Amniotic epithelial cell (primary cell): ENCODE results near the gene SLC25A25.
A peak's percentile ranks its signal among the peaks of the same experiment; 100 is the strongest.
"Not testable (repeated sequence)": the region's sequence is repeated elsewhere in the genome, so short reads cannot be mapped to it uniquely, and the experiment has no call there.

ENCODE experiments used
- DNase-seq: peaks from one replicate; pipeline ENCODE4 v3.0.0-alpha.2; 2010; ENCODE audit warnings: low read depth

SLC25A25 gene

GRCh38 chr9:128051932-128052709 is 15.9 kb upstream of the SLC25A25 start:
- DNase-seq = no peak

GRCh38 chr9:128053560-128053959 is 14.5 kb upstream of the SLC25A25 start:
- no peak for DNase-seq

GRCh38 chr9:128054087-128054486 is 13.9 kb upstream of the SLC25A25 start:
- no peak for DNase-seq

GRCh38 chr9:128055344-128056040 is 12.5 kb upstream of the SLC25A25 start:
- DNase-seq = no peak

GRCh38 chr9:128056086-128056485 is 11.9 kb upstream of the SLC25A25 start:
- DNase-seq = no peak

- no peak for DNase-seq
Observed at GRCh38 chr9:128056887-128057723, 10.9 kb upstream of the SLC25A25 start.

GRCh38 chr9:128057724-128058409 is 10.2 kb upstream of the SLC25A25 start:
- no peak for DNase-seq

GRCh38 chr9:128059365-128059983 is 8.6 kb upstream of the SLC25A25 start:
- DNase-seq = no peak

GRCh38 chr9:128061275-128061960 is 6.6 kb upstream of the SLC25A25 start:
- no peak for DNase-seq

GRCh38 chr9:128062279-128062678 is 5.8 kb upstream of the SLC25A25 start:
- DNase-seq = no peak

GRCh38 chr9:128062846-128063831 is 4.9 kb upstream of the SLC25A25 start:
- no peak for DNase-seq

GRCh38 chr9:128065907-128066712 is 1.9 kb upstream of the SLC25A25 start:
- no peak for DNase-seq

GRCh38 chr9:128066713-128067644 is 1.1 kb upstream of the SLC25A25 start, which contains the start of gene NAIF1:
NAIF1 (minus strand) TSS chr9:128067320; CDS start chr9:128067101, 219 bp downstream.
- peak; percentile 100 for DNase-seq

GRCh38 chr9:128068386-128069205 is 564 bp downstream of the SLC25A25 start:
- peak; percentile 17 for DNase-seq

GRCh38 chr9:128070874-128071273 is 2.8 kb downstream of the SLC25A25 start:
- DNase-seq = no peak

- DNase-seq = not testable (repeated sequence)
Observed at GRCh38 chr9:128071475-128071874, 3.4 kb downstream of the SLC25A25 start.
